ENCODE results near the gene CLASRP. TPM values are rescaled to one million over a fixed set of nuclear protein-coding genes. Genes with fewer than 3 reads are reported as not detected.

Gene CLASRP
- total RNA-seq, result 22.6 TPM
- polyA plus RNA-seq, result 147 TPM
- long read RNA-seq, donor 1, result 0 reads
- long read RNA-seq, donor 2, partial matches to known transcripts, result 0 of 8 reads
- long read RNA-seq, donor 2, other reads (novel, unspliced or antisense), result 0 of 8 reads
- long read RNA-seq, donor 3, transcript CLASRP-215 (4 exons, 582 nt), result major isoform, 7 of 11 reads
- long read RNA-seq, donor 3, partial matches to known transcripts, result 0 of 11 reads
- long read RNA-seq, donor 3, other reads (novel, unspliced or antisense), result 0 of 11 reads
- long read RNA-seq, donor 4, partial matches to known transcripts, result 0 of 4 reads
- long read RNA-seq, donor 4, other reads (novel, unspliced or antisense), result 0 of 4 reads
- long read RNA-seq, donor 5, partial matches to known transcripts, result 6 of 13 reads
- long read RNA-seq, donor 5, other reads (novel, unspliced or antisense), result 0 of 13 reads
- long read RNA-seq, donor 6, partial matches to known transcripts, result 0 of 3 reads
- long read RNA-seq, donor 6, other reads (novel, unspliced or antisense), result 0 of 3 reads
- long read RNA-seq, donor 7, partial matches to known transcripts, result 0 of 3 reads
- long read RNA-seq, donor 7, other reads (novel, unspliced or antisense), result 0 of 3 reads
- long read RNA-seq, donor 8, partial matches to known transcripts, result 0 of 2 reads
- long read RNA-seq, donor 8, other reads (novel, unspliced or antisense), result 0 of 2 reads
- long read RNA-seq, donor 9, partial matches to known transcripts, result 0 of 1 reads
- long read RNA-seq, donor 9, other reads (novel, unspliced or antisense), result 0 of 1 reads
- long read RNA-seq, donor 10, partial matches to known transcripts, result 0 of 3 reads
- long read RNA-seq, donor 10, other reads (novel, unspliced or antisense), result 0 of 3 reads

GRCh38 chr19:45038931-45039893, at the start of gene CLASRP:
Gene CLASRP, plus strand, starts transcription at chr19:45039045. Its CDS starts 1,168 bp downstream, at chr19:45040213.
- WGBS, result 4% methylated on average over 62 of the region's 62 CpGs
- peaks cover 0 to 2% of the 10 kb centered on the region in 2 donors for H3K9me3 ChIP-seq (ENCODE audit: control insufficient read depth in 2 of 2, insufficient read depth in 1 of 2, low read length in 1 of 2)
- peak; percentile 58 to 92 (median 77) for DNase-seq (ENCODE audit: low read depth in 6 of 9, low spot score in 9 of 9)
- H3K27me3 ChIP-seq (ENCODE audit: control insufficient read depth in 2 of 2, insufficient read depth in 1 of 2, low read length in 1 of 2), result no peaks in the 10 kb centered on the region
- H3K4me3 ChIP-seq (ENCODE audit: low read length in 2 of 2), result peak within 1 kb of the TSS; percentile 94 to 99
- H3K4me1 ChIP-seq (ENCODE audit: control insufficient read depth in 2 of 2, insufficient read depth in 2 of 2, low read length in 2 of 2), result peaks cover 10 to 17% of the 10 kb centered on the region in 2 donors
- H3K27ac ChIP-seq (ENCODE audit: low read depth in 1 of 2, low read length in 1 of 2), result peak within 1 kb of the TSS; percentile 89 to 95
- H3K36me3 ChIP-seq (ENCODE audit: control insufficient read depth in 2 of 2, insufficient read depth in 2 of 2, low read length in 1 of 2), result peaks cover 27 to 52% of the 10 kb centered on the region in 2 donors

- WGBS, result 97% methylated on average over 14 of the region's 14 CpGs
These were observed 48.4 kb upstream of the CLASRP start for GRCh38 chr19:44990459-44990858.

GRCh38 chr19:44990966-44991365, 47.9 kb upstream of the CLASRP start:
- Histone ChIP-seq H3K27me3 (ENCODE audit: control insufficient read depth in 2 of 2, insufficient read depth in 1 of 2, low read length in 1 of 2) (no peaks in the 10 kb centered on the region), H3K4me3 (ENCODE audit: low read length in 2 of 2) (no peak overlapping the region), H3K36me3 (ENCODE audit: control insufficient read depth in 2 of 2, insufficient read depth in 2 of 2, low read length in 1 of 2) (peaks cover 48 to 67% of the 10 kb centered on the region in 2 donors), H3K9me3 (ENCODE audit: control insufficient read depth in 2 of 2, insufficient read depth in 1 of 2, low read length in 1 of 2) (no peaks in the 10 kb centered on the region), H3K27ac (ENCODE audit: low read depth in 1 of 2, low read length in 1 of 2) (no peak overlapping the region), H3K4me1 (ENCODE audit: control insufficient read depth in 2 of 2, insufficient read depth in 2 of 2, low read length in 2 of 2) (no peaks in the 10 kb centered on the region)
- WGBS, result 96% methylated on average over 12 of the region's 12 CpGs
- no peak for DNase-seq (ENCODE audit: low read depth in 6 of 9, low spot score in 9 of 9)

More at GRCh38 chr19:44990459-44990858, 48.4 kb upstream of the CLASRP start:
- Histone ChIP-seq H3K27me3 (ENCODE audit: control insufficient read depth in 2 of 2, insufficient read depth in 1 of 2, low read length in 1 of 2) (no peaks in the 10 kb centered on the region), H3K36me3 (ENCODE audit: control insufficient read depth in 2 of 2, insufficient read depth in 2 of 2, low read length in 1 of 2) (peaks cover 52 to 72% of the 10 kb centered on the region in 2 donors), H3K27ac (ENCODE audit: low read depth in 1 of 2, low read length in 1 of 2) (no peak overlapping the region), H3K4me1 (ENCODE audit: control insufficient read depth in 2 of 2, insufficient read depth in 2 of 2, low read length in 2 of 2) (no peaks in the 10 kb centered on the region), H3K9me3 (ENCODE audit: control insufficient read depth in 2 of 2, insufficient read depth in 1 of 2, low read length in 1 of 2) (no peaks in the 10 kb centered on the region), H3K4me3 (ENCODE audit: low read length in 2 of 2) (no peak overlapping the region)
- DNase-seq (ENCODE audit: low read depth in 6 of 9, low spot score in 9 of 9), result no peak

GRCh38 chr19:44992336-44993163, 46.3 kb upstream of the CLASRP start:
- WGBS, result 92% methylated on average over 44 of the region's 44 CpGs
- H3K4me3 ChIP-seq (ENCODE audit: low read length in 2 of 2), result no peak overlapping the region
- DNase-seq (ENCODE audit: low read depth in 6 of 9, low spot score in 9 of 9), result no peak
- no peaks in the 10 kb centered on the region for H3K27me3 ChIP-seq (ENCODE audit: control insufficient read depth in 2 of 2, insufficient read depth in 1 of 2, low read length in 1 of 2)
- H3K9me3 ChIP-seq (ENCODE audit: control insufficient read depth in 2 of 2, insufficient read depth in 1 of 2, low read length in 1 of 2), result no peaks in the 10 kb centered on the region
- H3K36me3 ChIP-seq (ENCODE audit: control insufficient read depth in 2 of 2, insufficient read depth in 2 of 2, low read length in 1 of 2), result peaks cover 41 to 54% of the 10 kb centered on the region in 2 donors
- H3K27ac ChIP-seq (ENCODE audit: low read depth in 1 of 2, low read length in 1 of 2), result no peak overlapping the region
- no peaks in the 10 kb centered on the region for H3K4me1 ChIP-seq (ENCODE audit: control insufficient read depth in 2 of 2, insufficient read depth in 2 of 2, low read length in 2 of 2)

- Histone ChIP-seq H3K36me3 (ENCODE audit: control insufficient read depth in 2 of 2, insufficient read depth in 2 of 2, low read length in 1 of 2) (peaks cover 33 to 46% of the 10 kb centered on the region in 2 donors), H3K4me3 (ENCODE audit: low read length in 2 of 2) (no peak overlapping the region), H3K9me3 (ENCODE audit: control insufficient read depth in 2 of 2, insufficient read depth in 1 of 2, low read length in 1 of 2) (no peaks in the 10 kb centered on the region), H3K27ac (ENCODE audit: low read depth in 1 of 2, low read length in 1 of 2) (no peak overlapping the region), H3K4me1 (ENCODE audit: control insufficient read depth in 2 of 2, insufficient read depth in 2 of 2, low read length in 2 of 2) (no peaks in the 10 kb centered on the region), H3K27me3 (ENCODE audit: control insufficient read depth in 2 of 2, insufficient read depth in 1 of 2, low read length in 1 of 2) (no peaks in the 10 kb centered on the region)
- WGBS, result 95% methylated on average over 6 of the region's 6 CpGs
- no peak for DNase-seq (ENCODE audit: low read depth in 6 of 9, low spot score in 9 of 9)
These were observed 45.3 kb upstream of the CLASRP start for GRCh38 chr19:44993526-44993925.

- Histone ChIP-seq H3K27ac (ENCODE audit: low read depth in 1 of 2, low read length in 1 of 2) (no peak overlapping the region), H3K4me1 (ENCODE audit: control insufficient read depth in 2 of 2, insufficient read depth in 2 of 2, low read length in 2 of 2) (no peaks in the 10 kb centered on the region), H3K4me3 (ENCODE audit: low read length in 2 of 2) (no peak overlapping the region), H3K9me3 (ENCODE audit: control insufficient read depth in 2 of 2, insufficient read depth in 1 of 2, low read length in 1 of 2) (no peaks in the 10 kb centered on the region), H3K27me3 (ENCODE audit: control insufficient read depth in 2 of 2, insufficient read depth in 1 of 2, low read length in 1 of 2) (no peaks in the 10 kb centered on the region), H3K36me3 (ENCODE audit: control insufficient read depth in 2 of 2, insufficient read depth in 2 of 2, low read length in 1 of 2) (peaks cover 30 to 41% of the 10 kb centered on the region in 2 donors)
- no peak for DNase-seq (ENCODE audit: low read depth in 6 of 9, low spot score in 9 of 9)
- 99% methylated on average over 12 of the region's 12 CpGs for WGBS
These were observed 44.8 kb upstream of the CLASRP start for GRCh38 chr19:44993926-44994537.

GRCh38 chr19:44998025-44998424, 40.8 kb upstream of the CLASRP start:
- peaks cover 0 to 4% of the 10 kb centered on the region in 2 donors for H3K27me3 ChIP-seq (ENCODE audit: control insufficient read depth in 2 of 2, insufficient read depth in 1 of 2, low read length in 1 of 2)
- no peaks in the 10 kb centered on the region for H3K9me3 ChIP-seq (ENCODE audit: control insufficient read depth in 2 of 2, insufficient read depth in 1 of 2, low read length in 1 of 2)
- 94% methylated on average over 4 of the region's 4 CpGs for WGBS
- DNase-seq (ENCODE audit: low read depth in 6 of 9, low spot score in 9 of 9), result no peak
- H3K4me3 ChIP-seq (ENCODE audit: low read length in 2 of 2), result no peak overlapping the region
- H3K4me1 ChIP-seq (ENCODE audit: control insufficient read depth in 2 of 2, insufficient read depth in 2 of 2, low read length in 2 of 2), result peaks cover 7 to 15% of the 10 kb centered on the region in 2 donors
- H3K27ac ChIP-seq (ENCODE audit: low read depth in 1 of 2, low read length in 1 of 2), result no peak overlapping the region
- H3K36me3 ChIP-seq (ENCODE audit: control insufficient read depth in 2 of 2, insufficient read depth in 2 of 2, low read length in 1 of 2), result peaks cover 1 to 6% of the 10 kb centered on the region in 2 donors

Data from thymus (tissue), 14 donors.